ENCODE data around the gene CLIC5.

DNA sequence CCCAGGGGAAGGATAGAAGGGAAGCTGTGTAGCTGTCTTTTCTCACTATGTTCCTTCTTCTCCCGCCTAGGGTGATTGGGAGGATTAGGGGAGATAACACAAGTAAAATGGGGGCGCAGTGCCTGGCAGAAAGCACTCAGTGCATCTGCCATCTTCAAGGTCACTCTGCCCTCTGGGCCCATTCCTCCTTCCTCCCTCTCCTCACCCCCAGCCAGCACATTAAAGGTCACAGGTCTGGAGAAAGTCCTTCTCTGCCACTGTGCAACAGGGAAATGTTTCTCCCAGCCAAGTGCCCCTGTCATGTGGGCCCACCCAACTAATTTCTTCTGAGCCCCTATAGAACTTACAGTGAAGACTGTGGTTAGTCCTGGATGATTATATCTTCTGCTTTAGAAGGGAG is 45.8 kb downstream of the CLIC5 start:
- TF ChIP-seq CTCF (IDR thresholded peaks at IDR 0.05) (no peak), POLR2A (IDR thresholded peaks at IDR 0.05) (no peak)

Data from adrenal gland (tissue), 5 donors.